MM.1S (cell line): ENCODE measurements around the gene HOOK2.

Experiments
- CTCF ChIP-seq: fragments of 300-600 bp; sonication (generic); IDR thresholded peaks from 2 replicates; pipeline ENCODE4 v1.5.1; 2016; ENCODE audit warnings: antibody characterized with exemption, low read length, mixed read lengths
- EZH2 ChIP-seq: fragments of 300-600 bp; sonication (generic); optimal IDR thresholded peaks from 2 replicates; pipeline ENCODE3; 2017; ENCODE audit warnings: low read depth, mild to moderate bottlenecking, antibody characterized with exemption, low read length, mixed read lengths
- EZH2phosphoT487 ChIP-seq: fragments of 300-600 bp; sonication (generic); IDR thresholded peaks from 2 replicates; pipeline ENCODE4 v1.6.1; 2018; ENCODE audit warnings: antibody characterized with exemption, low read length

- TF ChIP-seq CTCF = no peak
- TF ChIP-seq EZH2 = no peak
- TF ChIP-seq EZH2phosphoT487 = no peak
Measured at GRCh38 chr19:12786141-12786870, 11.0 kb upstream of the HOOK2 start.
